ENCODE measurements around the gene SLC13A5. TPM values are rescaled to one million over a fixed set of nuclear protein-coding genes. Genes with fewer than 3 reads are reported as not detected.

SLC13A5 gene
- total and polyA plus RNA-seq, 9 of the 15 experiments (the other 6 are each of a cell fraction or from before 2014, with no cell fraction given): 0.04 TPM; not detected in 8

DNA sequence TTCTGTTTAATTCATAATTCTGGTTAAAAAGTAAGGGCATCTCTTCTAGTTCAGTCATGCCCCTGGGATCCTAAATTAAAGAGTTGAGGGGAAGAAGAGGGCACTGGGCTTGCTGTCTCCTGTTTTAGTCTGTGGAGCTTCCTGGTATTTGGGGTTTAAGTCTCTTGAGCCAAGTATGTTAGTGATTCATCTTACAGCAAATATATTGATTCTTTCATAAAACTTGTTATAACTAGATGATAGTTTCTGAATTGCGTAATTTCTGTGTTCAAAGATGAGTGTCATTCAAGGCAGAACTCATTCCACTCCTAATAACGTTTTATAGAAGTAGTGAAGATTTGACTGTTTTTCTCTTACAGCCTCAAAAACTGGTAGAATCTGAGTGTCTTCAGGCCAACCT, 70.6 kb downstream of the SLC13A5 start:
- no TSS peak for BruUV-seq (replicated peaks)
- Histone ChIP-seq H4K20me1 (replicated peaks; ENCODE audit: control insufficient read depth, insufficient read depth, low read length) (no peaks in the 10 kb centered on the region), H3K9ac (ENCODE audit: insufficient read depth in 1 of 2, low read depth in 2 of 2, low read length in 2 of 2) (no peak overlapping the region), H3K9me1 (ENCODE audit: control insufficient read depth, insufficient read depth, low read length) (no peaks in the 10 kb centered on the region), H2AFZ (ENCODE audit: low read depth, low read length) (no peak overlapping the region), H3K27ac (ENCODE audit: extremely low read depth, low read depth, low read length) (no peak overlapping the region), H3K27me3 (ENCODE audit: control insufficient read depth in 2 of 2, insufficient read depth in 2 of 2, low read length in 2 of 2) (no peaks in the 10 kb centered on the region), H3K9me3 (replicated peaks; ENCODE audit: control insufficient read depth, insufficient read depth, low read depth, low read length) (no peaks in the 10 kb centered on the region), H3K36me3 (ENCODE audit: control insufficient read depth, insufficient read depth, low read length) (peaks cover 47% of the 10 kb centered on the region; the same call in 2 of the 3 replicates), H3K4me2 (ENCODE audit: insufficient read depth, low read length) (no peak overlapping the region), H3K4me3 (no peak overlapping the region; the same call in 1 of the 2 replicates), H3K4me1 (replicated peaks in 1 of 2; ENCODE audit: control insufficient read depth in 2 of 2, insufficient read depth in 2 of 2, low read length in 2 of 2) (peaks cover 8 to 35% of the 10 kb centered on the region in 2 experiments; a peak in 4 of 5 replicates), H3K79me2 (ENCODE audit: control insufficient read depth, insufficient read depth, low read length) (peaks cover 55% of the 10 kb centered on the region)
- TF ChIP-seq MEF2D (tag; conservative IDR thresholded peaks at IDR 0.05; ENCODE audit: low read depth): no peak
- no peak for TF ChIP-seq PTTG1 (tag; IDR thresholded peaks at IDR 0.05; ENCODE audit: low read depth)
- TF ChIP-seq ZNF121 (CRISPR knock-in tag; conservative IDR thresholded peaks at IDR 0.05): no peak
- peak; percentile 81 for TF ChIP-seq CEBPB (tag; IDR thresholded peaks at IDR 0.05)
- TF ChIP-seq CEBPG (CRISPR knock-in tag; IDR thresholded peaks at IDR 0.05): no peak
- peak; percentile 47 to 60 for TF ChIP-seq CEBPG (tag; conservative IDR thresholded peaks at IDR 0.05 in 1 of 2, IDR thresholded peaks at IDR 0.05 in 1 of 2)
- FAIRE-seq (no peak), ATAC-seq (no peak), DNase-seq (ENCODE audit: extremely low read depth in 1 of 4, low spot score in 3 of 4) (no peak)
- POLR2A ChIA-PET: no interaction called here
- CTCF ChIA-PET (ENCODE audit: low intra/inter-chr PET ratio): no interaction called here
- 50% methylated on average over 2 of the region's 2 CpGs for WGBS (ENCODE audit: insufficient coverage, low coverage, missing lambda C conversion rate)
- intact Hi-C loops (cut with micrococcal nuclease) (loop anchor here (10.0 kb wide), 2 partner anchors 188 to 1358 kb away; partner anchors contain the start of gene RABEP1), in situ Hi-C loops (cut with MboI) (no loop called here)
